Measurements from ENCODE around the gene GARIN5B.

GARIN5B gene

DNA sequence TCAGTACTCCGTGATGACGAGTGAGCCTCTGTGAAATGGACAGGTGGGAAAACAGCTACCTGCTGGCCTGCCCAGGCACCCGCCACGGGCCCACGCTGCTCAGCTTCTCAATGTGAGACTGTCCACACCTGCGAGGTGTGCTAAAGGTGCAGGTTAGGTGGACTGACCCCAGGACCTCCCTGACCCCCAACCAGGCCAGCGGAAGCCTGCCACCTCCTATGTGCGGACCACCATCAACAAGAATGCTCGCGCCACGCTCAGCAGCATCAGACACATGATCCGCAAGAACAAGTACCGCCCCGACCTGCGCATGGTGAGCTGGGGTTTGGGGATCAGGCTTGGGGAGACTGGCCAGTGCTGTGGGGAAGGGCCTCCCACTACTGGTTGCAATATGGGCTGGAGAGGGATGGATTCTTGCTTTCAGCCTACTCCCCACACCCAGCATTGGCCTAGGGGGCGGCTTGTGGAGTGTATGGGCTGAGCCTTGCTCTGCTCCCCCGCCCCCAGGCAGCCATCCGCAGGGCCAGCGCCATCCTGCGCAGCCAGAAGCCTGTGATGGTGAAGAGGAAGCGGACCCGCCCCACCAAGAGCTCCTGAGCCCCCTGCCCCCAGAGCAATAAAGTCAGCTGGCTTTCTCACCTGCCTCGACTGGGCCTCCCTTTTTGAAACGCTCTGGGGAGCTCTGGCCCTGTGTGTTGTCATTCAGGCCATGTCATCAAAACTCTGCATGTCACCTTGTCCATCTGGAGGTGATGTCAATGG lies 24.9 kb upstream of the GARIN5B start:
- DNase-seq: no peak

DNA sequence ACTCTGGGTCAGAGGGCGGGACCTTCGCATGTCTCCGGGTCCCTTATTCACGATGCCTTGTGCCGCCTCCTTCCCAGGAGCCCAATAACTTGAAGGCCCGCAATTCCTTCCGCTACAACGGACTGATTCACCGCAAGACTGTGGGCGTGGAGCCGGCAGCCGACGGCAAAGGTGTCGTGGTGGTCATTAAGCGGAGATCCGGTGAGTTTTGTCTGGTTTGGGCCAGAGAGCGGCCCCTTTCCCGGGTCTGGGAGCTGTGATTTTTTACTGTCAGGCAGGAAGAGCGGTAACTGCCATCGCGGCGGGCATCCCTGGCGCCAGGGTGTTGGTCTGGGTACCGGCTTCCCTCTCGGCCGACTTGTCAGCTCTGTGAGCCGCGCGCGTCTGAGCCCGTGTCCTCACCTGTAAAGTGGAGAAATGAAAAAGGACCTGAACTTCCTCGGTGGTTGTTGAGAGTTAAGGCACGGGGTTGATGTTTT lies 23.5 kb upstream of the GARIN5B start:
- no peak for DNase-seq

DNA sequence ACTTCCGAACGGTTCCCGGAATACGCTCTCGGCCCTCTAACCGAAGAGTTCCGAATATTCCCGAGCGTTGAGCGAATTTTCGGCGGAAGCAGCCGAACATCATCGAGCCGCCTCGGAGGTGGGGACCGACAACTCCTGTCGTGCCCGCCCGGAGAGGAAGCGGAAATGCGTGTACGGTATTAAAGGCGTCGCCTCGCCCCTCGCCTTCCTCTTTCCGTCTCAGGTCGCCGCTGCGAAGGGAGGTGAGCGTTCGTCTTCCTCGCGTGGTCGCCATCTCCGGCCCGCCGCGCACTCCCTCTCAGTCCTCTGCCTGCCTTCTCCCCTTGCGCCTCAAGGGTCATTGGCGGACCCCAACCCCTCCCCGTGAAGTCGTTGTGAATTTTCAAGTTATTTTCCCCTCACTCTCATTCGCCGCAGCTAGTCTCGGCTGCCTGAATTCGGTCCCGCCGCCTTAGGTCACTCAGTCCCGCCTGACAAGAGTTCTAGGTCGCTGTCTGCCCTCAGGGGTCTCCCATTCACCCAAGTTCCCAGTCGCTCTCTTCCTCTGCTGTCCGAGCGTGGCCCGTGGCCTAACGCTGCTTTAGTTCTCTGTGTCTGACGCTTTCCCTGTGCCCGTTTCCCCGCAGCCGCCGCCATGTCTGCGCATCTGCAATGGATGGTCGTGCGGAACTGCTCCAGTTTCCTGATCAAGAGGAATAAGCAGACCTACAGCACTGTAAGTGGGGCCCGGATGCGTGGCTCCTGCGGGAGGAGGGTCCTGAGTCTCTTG lies 22.8 kb upstream of the GARIN5B start, which contains the start of gene RPL28:
Gene RPL28 (plus strand): TSS at position 209 of the 769 bp plus-strand sequence. CDS start 426 bp downstream, at position 635.
- peak; percentile 98 for DNase-seq

DNA sequence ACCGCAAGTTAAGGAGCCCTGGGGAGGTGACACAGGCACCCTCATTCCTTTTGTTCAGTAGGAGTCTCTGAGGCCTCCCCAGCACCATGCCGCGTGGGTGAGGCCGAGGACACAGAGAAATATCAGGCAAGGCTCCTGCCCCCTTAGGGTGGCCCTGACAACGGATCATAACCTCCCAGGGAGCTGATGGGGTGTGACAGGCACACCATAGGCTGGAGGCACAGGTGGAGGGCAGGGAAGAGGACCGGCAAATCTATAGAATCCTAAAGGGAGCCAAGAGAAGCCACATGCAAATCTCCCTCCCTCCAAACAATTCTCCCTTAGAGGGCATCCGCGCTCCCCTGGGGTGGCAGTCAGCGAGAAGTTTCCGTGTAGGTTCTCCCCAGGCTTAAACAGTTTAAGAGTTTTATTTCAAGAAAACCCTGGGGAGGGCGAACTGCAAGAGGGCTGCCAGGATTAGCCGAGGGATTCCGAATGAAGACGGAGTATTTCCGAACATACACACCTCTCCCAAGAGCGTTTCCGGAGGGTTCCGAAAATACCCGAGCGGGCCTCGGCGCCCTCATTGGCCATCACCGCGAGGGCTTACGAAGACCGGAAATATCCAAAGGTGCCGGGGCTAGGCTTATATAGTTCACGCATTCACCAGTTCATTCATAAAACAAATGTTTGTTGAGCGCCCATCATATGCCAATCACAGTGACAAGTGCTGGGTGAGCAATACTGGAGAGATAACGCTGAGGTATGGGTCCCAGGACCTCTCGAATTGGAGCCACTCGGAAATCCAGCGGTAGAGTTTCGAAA lies 22.1 kb upstream of the GARIN5B start:
- DNase-seq: peak; percentile 96

DNA sequence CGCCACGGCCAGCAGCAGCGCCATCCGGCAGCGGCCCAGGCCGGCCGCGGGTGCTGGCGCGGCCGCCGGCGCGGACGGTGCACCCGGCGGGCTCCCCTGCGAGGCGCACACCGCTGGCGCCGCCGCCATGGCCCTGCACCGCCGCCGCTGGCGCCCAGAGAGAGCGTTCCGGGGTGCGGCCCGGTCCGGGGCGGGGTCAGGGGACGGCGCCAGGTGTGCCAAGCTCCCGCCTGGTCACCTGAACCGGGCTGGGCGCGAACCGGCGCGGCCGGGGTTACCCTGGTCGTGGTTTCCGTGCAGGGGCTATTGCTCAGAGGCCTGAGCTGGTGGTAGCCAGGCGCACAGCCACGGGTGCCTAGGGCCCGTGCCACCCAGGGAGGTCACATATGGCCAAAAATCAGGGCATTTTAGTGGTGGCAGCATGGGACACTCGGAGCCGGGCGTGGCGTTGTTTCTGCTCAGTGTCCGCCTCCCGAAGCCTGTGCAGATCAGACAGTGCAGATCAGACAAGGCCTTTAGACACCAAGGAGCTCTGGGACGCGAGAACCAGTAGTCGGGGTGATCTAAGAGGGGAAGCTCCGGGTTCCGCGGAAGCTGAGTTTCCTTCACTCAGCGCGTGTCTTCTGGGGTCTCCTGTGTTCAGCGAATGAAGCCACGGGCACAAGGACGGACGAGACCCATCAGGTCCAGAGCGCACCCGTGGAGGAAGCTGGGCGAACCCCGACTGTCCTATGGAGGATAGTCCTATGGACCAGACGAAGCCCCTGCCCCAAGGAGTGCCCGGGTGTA lies 21.3 kb upstream of the GARIN5B start, which contains the start of gene TMEM238:
Gene TMEM238 (minus strand): TSS at position 162 of the 789 bp plus-strand sequence. CDS start 33 bp downstream, at position 129.
- peak; percentile 52 for DNase-seq

DNA sequence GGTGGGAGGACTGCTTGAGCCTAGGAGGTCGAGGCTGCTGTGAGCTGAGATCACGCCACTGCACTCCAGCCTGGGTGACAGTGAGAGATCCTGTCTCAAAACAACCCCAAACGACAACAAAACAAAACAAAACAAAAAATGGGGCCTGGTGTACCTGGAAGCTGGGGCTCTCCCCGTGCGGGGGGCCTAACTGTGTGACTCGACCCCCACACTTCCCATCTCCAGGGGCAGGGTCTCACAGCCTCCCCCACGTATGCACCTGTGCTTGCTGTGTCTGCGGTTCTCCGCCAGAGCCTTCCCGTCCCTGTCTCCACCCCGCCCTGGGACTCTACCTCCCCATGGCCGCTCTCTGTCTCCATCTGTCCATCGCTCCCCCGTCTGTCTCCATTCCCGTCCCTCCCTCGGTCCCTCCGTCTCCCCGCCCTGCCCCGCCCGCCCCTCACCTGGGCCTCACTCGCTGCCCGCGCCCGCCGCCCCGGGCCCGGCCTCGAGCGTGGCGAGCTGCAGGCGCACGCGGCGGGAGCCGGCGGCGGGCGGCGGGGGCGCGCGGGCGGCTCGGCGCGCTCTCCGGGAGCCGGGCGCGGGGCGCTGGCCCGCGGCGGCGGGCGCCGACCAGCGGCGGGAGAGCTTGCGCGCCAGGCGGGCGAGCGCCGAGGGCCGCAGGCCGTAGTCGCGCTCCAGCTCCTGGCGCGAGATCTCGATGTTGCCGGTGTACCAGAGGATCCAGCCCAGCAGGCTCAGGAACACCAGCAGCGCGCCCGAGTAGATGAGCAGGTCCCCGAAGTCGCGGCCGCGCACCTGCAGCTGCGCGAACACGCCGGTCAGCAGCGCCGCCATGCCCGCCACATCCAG lies 20.4 kb upstream of the GARIN5B start:
- DNase-seq: peak; percentile 72

DNA sequence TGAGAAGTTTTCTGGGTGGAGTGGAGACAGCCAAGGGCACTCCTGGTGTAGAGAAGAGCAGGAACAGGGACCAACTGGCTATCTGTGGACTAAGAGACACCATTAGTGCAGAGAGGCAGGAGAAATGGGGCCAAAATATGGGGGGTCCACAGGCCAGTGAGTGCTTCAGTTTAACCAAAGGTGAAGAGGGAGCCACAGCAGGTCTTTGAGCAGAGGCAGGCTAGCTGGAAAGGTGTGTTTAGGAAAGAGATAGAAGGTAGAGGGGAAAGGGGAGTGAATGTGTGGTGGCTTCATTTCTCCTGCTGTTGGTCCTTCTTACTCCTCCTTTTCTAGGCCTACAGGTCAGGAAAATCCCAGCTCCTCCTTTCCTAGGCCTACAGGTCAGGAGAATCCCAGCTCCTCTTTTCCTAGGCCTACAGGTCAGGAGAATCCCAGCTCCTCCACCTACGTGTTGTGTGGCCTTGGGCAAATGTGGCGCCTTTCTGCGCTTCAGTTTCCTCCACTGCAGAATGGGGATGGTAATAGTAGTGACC lies 19.5 kb upstream of the GARIN5B start:
- DNase-seq: no peak

DNA sequence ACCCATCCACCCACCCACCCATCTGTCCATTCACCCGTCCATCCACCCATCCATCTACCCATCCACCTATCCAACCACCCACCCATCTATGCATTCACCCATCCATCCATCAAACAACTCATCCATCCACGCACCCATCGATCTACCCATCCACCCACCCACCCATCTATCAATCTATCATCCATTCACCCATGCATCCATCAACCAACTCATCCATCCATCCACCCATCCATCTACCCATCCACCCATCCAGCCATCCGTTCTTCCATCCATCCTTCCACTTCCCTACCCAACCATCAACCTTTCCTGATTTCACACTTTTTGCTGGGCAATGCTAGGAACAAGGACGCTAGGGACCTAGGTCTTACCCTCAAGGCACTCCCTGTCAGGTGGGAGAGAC lies 19.0 kb upstream of the GARIN5B start:
- no peak for DNase-seq

DNA sequence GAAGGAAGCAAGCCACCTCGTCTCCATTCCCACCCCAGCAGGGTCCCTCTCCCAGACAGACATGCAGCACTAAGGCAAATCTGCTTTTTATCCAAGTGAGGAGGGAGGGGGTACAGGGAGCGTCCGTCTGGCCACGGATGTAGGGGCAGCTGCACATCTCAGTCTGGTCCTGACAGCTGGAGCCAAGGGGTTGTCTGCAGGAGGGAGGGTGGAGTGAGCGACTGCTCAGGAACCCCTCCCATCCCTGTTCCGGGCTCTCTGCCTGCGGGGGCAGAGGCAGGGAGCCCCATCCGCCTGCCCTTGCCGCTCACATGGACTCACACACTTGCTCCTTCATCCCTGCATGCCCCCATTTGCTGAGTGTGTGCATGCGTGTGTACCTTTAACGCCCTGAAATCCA lies 16.1 kb upstream of the GARIN5B start:
- peak; percentile 60 for DNase-seq

DNA sequence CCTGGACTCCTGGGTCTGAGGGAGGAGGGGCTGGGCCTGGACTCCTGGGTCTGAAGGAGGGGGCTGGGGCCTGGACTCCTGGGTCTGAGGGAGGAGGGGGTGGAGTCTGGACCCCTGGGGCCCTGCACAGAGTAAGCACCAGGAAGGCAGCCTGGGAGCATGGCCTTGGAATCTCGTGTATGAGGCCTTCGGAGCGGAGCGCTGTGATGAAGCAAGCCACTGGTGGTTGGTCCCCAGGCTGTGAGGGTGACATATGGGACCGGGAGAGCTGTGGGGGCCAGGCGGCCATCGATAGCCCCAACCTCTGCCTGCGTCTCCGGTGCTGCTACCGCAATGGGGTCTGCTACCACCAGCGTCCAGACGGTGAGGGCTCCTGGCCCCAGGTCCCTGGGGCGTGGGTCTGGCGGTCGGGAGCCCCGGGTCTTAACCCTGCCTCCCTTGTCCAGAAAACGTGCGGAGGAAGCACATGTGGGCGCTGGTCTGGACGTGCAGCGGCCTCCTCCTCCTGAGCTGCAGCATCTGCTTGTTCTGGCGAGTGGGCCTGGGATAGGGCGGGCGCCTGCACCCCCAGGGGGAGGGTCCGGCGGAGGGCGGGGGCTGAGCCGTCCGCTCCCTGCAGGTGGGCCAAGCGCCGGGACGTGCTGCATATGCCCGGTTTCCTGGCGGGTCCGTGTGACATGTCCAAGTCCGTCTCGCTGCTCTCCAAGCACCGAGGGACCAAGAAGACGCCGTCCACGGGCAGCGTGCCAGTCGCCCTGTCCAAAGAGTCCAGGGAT lies 14.5 kb upstream of the GARIN5B start:
- peak; percentile 55 for DNase-seq

DNA sequence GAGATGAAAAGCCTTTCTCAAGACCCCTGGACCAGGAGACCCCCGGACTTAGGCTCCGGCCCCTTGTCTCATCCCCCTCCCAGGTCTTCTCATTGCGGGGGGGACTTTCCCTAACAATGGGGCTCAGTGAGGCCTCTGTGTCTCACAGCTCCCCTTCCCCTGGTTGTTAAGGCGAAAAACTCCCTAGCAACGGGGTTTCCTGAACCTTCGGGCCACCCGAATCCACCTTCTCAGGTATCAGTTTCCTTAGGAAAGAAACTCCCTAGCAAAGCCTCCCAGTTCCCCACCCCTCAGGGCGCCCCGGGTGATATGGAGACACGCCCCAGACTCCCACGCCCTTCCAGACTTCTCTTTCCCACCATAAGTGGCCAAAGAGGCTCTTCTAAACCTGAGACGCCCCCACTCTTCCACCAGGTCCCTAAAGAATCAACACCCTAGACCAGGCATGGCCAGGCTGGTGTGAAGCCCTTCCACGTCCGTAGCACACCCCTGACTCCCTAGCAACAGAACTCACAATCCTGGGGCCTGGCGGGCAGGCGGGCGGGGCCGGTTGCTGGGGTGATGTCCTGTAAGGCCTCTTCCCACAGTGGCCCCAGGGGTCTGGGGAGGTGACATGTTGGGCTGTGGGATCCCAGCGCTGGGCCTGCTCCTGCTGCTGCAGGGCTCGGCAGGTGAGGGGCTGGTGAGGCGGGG lies 13.3 kb upstream of the GARIN5B start, which contains the start of gene TMEM190:
Gene TMEM190 (plus strand): TSS at position 586 of the 693 bp plus-strand sequence. CDS start 28 bp downstream, at position 614.
- DNase-seq: no peak

DNA sequence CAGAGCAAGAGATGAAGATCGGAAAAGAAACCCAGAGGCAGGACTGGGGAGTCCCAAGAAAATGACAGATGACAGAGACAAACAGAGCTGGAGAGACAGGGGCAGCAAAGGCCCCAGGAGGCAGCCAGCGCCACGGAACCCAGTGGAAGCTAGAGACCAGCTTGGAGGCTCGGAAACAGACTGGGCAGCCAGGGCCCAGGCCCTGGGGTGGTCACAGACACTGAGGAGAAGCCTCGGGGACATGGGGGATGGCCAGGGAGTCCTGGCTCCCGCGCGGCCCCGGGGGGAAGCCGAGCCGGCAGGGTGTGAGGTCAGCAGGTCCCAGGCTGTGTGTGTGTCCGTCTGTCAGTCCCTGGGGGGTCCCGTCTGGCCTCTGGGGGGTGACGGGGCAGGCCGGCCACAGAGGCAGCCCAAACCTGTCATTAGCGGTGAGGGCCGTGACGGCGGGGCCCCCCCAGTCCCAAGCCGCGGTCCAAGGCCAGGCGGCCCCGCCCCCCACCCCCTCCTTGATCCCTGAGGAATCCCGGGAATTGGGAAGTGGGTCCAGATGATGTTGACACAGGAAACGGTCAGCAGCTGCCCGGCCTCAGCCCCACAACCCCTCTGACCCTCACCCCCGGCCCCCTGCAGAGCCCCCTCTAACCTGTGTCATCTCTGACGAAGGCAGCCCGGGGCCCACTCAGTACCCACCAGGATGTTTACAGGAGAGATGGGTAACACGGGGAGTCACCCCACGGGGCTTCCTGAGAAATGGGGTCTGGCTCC lies 11.1 kb upstream of the GARIN5B start:
- no peak for DNase-seq

DNA sequence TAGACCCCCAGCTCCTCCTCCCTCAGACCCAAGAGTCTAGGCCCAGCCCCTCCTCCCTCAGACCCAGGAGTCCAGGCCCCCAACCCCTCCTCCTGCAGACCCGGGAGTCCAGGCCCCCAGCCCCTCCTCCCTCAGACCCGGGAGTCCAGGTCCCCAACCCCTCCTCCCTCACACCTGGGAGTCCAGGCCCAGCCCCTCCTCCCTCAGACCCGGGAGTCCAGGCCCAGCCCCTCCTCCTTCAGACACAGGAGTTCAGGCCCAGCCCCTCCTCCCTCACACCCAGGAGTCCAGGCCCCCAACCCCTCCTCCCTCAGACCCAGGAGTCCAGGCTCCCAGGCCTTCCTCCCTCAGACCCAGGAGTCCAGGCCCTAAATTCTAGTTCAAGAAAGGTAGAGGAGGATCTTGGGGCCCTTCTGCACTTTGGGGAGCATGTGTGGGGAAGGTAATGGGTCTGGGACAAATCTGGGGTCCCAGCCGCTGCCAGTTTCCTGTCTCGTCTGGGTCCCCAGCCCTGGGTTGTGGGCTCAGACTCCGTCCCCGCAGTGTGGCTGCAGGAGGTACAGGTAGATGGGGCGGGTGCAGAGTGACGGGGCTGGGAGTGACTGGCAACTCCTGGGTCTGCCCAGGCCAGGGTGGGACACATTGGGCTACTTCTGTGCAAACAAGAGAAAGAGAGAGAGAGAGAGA lies 10.4 kb upstream of the GARIN5B start:
- DNase-seq: no peak

DNA sequence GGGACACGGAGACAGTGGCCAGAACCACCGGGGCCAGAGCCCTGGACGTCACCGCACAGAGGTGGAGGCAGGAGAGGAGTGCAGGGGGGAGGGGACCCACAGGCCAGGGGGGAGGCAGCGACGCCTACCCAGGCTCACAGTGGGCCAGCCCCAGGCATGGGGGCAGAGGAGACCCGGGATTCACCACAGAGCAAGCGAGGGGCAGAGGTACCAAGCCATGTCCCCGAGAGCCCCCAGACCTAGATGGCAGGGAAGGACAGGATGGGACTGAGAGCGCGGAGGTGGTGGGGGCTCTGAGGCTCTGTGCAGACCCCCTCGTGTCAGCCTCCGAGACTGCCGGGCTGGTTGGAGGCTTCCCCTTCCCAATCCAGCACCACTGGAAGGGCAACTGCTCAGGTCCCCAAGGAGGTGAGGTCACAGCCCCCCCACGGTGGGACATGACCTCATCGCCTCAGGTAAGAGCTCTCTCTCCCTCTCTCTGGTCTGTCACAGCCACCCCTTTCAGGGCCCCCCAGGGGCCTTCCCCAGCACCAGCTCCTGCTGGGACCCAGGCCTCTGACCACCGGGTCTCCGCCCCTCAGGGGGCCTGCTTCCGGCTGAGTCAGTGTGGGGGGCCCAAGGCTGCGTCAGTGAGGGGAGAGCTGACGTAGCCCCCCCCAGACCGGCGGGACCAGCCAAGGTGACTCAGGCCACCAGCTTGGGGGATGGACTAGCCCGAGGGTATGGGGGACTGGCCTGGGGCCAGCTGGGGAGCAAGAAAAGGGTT lies 9.4 kb upstream of the GARIN5B start:
- DNase-seq: no peak

DNA sequence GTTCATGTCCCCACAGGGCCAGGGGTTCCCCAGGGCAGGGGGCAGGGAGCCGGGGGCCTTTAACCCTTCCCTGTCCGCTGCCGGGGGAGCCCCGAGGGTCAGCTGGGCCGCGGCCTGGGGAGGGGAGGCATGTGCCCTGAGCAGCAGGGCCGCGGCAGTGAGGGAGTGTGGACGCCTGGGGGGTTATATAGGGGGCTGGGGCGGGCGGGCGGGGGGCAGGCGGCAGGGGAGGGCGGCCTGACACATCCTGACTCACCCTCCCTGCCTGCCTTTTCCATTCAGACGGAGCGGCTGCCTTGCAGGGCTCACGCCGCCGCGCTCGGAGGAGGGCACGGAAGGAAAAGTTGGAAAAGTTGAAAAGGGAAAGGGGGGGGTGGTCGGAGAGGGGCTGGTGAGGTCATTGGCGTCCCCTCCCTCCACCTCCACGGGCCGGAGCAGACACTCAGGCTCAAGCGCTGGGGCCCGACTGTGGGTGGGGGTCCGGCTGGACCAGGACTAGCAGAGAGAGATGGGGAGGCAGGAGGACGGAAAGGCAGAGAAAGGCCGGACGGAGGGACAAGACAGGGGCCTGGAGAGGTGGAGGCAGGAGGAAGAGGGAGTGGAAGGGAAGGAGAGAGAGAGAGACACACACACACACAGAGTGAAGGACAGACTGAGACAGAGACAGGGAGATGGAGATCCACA lies 7.4 kb upstream of the GARIN5B start, which contains the start of gene IL11:
Gene IL11 (minus strand): TSS at position 159 of the 684 bp plus-strand sequence. CDS start 153 bp downstream, at position 6.
- no peak for DNase-seq

DNA sequence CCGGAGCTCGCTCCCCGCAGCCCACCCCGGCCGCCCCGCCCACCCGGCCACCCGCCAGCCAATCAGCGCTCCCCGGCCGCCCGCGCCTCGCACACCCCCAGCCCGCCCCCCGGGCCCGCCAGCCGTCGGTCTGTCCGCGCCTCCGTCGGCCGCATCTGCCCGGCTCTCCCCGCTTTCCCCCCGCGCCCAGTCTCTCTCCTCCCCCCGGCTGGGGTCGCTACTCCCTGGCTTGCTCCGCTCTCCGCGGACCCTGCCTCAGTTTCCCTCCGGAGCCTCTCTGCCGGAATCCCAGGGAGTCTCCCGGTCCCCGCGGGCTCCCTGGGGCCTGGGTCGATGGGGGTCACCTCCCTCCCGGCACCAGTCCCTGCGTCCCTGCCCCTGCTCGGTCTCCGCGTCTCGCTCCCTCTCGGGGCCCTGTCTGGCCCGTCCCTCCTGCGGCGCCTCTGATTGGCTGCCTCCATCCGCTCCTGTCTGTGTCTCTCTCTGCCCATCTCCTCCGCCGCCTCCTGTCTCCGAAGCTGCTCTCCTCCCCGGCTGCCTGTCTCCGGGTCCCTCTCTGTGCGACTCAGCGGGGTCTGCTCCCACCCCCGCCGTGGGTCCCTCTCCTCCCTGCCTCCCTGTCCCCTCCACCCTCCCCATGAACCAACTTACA lies 6.7 kb upstream of the GARIN5B start:
- no peak for DNase-seq
